ENCODE measurements around the gene MACROD1.

The MACROD1 gene

DNA sequence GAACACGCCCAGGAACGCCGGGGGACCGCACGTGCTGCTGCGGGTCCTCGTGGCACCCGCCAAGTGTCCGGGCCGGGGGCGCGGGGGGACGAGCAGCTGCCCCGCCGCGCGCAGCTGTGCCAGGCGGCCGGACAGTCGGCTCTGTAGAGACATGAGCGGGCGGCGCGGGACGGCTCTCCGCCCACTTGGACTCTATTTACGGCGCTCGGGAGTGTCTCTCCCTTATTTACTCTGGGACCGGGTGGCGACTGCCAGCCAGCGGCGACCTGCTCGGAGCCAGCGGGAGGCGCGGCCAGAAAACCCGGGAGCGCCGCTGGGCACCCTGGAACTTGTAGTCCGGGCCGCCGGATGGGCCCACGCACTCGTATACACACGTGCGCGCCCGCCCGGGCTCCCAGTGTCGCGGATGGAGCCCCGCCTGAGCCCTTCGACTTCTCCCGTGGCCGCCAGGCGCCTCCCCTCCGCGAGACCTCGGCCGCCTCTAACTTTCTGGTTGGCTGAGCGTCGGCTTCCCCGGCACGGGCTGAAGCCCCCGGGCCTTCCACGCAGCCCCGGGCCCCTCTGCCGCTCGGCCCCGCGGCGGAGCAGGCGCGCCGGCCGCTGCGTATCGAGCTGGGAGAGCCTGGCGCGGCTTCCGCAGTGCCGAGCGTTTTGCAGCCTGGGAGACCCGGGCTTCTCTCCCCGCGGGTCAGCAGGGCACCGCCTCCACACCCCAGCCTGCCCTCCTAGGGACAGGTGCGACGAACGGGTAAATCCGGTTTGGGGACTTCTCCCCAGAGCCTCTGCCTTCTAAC, at the start of gene MACROD1:
MACROD1 (minus strand) TSS at position 272 of the 794 bp plus-strand sequence; CDS start at position 153, 119 bp downstream.
- DNase-seq = peak; percentile 72

DNA sequence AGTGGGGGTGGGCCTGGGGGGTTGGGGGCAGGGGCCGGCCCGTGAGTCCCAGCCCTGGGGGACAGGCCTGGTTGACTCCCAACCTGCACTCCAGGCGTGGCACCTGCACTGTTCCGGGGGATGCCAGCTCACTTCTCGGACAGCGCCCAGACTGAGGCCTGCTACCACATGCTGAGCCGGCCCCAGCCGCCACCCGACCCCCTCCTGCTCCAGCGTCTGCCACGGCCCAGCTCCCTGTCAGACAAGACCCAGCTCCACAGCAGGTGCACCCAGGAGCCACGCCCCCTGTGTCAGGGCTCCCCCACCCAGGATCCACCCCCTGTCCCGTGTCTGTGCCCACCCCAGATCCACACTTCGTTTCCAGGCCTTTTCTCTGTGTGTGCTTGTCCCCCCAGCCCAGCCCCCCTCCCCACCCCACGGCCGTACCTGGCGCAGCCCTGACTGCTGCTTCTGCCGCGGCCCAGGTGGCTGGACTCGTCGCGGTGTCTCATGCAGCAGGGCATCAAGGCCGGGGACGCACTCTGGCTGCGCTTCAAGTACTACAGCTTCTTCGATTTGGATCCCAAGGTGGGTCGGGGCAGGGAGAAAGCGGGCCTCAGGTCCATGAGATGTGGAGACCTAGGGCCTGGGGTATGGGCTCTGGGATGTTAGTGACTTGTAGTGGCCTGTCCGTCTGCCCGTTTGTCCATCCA, 45.4 kb upstream of the MACROD1 start:
- no peak for DNase-seq

- DNase-seq = no peak
Observed at GRCh38 chr11:64210301-64211020, 44.5 kb upstream of the MACROD1 start.

- no peak for DNase-seq
Observed at GRCh38 chr11:64209563-64209843, 43.6 kb upstream of the MACROD1 start.

DNA sequence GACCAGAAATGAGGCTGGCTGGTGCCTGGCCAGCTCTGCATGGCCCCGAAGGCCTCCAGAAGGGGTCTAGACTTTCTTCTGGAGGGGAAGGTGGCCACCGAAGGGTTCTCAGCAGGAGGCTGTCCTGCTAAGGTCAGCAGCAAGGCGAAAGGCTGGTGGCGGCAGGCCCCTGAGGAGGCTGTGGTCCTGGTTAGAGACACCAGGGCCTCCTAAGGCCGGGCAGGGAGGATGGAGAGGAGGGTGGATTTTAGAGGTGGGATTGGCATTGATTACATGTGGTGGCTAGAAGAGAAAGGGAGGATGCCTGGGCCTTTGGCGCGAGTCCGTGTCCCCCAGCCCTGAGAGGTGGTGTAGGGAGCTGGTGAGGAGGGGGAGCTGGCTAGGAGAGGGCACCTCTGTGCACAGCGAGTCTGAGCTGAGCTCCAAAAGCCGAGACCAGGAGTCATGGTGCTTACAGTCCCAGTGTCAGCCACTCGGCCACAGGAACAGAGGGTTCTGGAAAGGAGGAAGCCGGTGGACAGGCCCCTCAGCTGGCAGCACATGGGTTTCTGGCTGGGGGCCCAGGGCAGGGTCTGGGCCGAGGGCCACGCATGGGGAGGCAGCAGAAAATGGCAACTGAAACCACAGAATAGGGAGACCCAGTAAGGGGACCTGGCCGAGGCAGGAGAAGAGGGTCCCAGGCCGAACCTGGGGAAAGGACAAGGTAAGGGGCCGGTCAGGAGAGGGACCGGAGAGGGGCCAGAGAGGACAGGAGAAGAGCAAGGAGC, 43.1 kb upstream of the MACROD1 start:
- DNase-seq = no peak

DNA sequence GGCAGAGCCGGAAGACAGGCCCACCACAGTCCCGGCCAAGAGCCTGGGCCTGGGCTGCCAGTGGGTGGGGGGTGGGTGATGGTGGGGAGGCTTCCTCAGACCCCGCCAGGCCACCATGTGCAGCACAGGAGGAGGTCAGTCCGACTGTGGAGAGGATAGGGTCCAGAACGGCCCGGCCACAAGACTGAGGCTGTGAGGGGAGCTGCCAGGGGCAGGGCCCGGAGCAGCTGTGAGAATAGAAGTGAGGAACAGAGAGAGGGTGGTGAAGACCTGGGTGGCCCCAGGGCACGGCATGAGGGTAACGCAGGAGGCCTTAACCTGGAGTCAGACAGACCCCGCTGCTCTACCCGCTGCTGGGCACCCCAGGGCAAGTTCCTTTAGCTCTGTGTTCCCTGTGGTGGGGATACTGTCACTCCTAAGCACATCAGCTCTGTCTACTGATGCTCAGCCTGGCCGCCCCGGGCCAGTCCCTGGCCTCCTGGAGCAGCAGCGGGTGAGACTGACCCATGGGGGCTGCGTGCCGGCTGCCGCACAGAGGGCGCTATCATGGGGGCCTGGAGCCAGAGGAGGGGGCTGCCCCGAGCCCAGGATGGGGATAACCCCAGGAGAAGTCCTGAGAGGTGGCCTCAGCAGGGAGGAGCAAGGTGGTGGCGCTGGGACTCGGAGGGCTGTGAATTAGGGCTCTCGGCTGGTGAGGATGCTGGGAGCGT, 42.3 kb upstream of the MACROD1 start:
- DNase-seq = no peak

GRCh38 chr11:64207256-64208085, 41.6 kb upstream of the MACROD1 start:
- DNase-seq = peak; percentile 85

- peak; percentile 95 for DNase-seq
Observed at GRCh38 chr11:64206457-64207255, 40.7 kb upstream of the MACROD1 start, which contains the start of gene FERMT3. TSS of gene FERMT3 (plus strand) at chr11:64206721. CDS start at chr11:64207365, 644 bp downstream.

DNA sequence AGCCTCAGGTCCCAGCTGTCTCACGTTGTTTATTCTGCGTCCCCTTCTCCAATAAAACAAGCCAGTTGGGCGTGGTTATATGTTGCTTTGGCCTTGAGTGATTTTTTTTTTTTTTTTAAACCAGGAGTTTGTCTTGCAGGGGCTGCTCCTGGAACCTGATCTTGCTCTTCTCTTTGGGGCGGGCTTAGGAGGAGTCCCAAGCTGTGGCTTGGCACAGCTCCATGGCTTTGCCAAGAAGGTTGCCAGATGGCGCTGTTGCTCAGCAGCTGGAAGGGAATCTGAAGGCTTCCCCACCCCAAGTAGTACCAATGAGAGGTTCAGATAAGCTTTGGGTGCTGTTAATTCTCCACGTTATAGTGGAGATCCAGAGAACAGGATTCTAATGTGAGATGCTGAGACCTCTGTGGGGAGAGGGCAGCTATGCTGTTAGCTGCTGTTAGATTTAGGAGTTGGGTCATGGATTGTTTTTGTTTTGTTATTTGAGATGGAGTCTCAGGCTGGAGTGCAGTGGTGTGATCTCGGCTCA, 38.6 kb upstream of the MACROD1 start:
- DNase-seq = peak; percentile 89

GRCh38 chr11:64204080-64204440, 38.1 kb upstream of the MACROD1 start:
- DNase-seq = no peak

DNA sequence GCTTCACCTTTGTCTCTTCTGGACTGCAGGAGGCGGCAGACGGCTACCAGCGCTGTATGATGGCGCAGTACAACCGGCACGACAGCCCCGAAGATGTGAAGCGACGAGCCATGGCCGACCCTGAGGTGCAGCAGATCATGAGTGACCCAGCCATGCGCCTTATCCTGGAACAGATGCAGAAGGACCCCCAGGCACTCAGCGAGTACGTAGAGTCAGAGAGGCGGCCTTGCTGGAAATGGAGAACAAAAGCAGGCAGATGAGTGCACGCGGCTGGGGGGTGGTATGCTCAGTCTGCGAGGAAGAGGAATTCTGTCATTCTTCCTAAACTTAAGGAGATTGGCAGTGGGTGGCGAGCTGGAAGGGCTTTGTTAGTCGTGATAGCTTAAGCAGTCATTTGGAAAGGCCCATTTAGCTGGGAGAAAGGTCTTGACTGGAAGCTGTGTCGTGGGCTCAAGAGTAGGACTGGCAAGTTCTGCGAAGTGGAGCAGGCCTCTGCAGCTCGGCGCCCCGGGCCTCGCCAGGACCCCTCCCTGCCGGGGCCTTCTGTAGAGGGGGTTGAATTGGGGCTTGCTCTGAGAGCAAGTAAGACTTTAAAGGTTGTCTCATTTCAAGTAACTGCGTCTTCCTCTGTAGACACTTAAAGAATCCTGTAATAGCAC, 37.6 kb upstream of the MACROD1 start:
- DNase-seq = no peak

GRCh38 chr11:64202992-64203391, 37.1 kb upstream of the MACROD1 start:
- no peak for DNase-seq

GRCh38 chr11:64201543-64201942, 35.6 kb upstream of the MACROD1 start:
- DNase-seq = no peak

GRCh38 chr11:64198511-64198910, 32.6 kb upstream of the MACROD1 start:
- no peak for DNase-seq

- no peak for DNase-seq
Observed at GRCh38 chr11:64196626-64197025, 30.7 kb upstream of the MACROD1 start.

- DNase-seq = no peak
Observed at GRCh38 chr11:64192434-64192833, 26.5 kb upstream of the MACROD1 start.

- DNase-seq = no peak
Observed at GRCh38 chr11:64186492-64187165, 20.7 kb upstream of the MACROD1 start.

- DNase-seq = peak; percentile 99
Observed at GRCh38 chr11:64185693-64186491, 20.0 kb upstream of the MACROD1 start, which contains the start of gene STIP1. TSS of gene STIP1 (plus strand) at chr11:64186171. CDS start at chr11:64186262, 91 bp downstream.

Data from GF-D8 (cell line).